ENCODE measurements around the gene EVI5. TPM values are rescaled to one million over a fixed set of nuclear protein-coding genes. Genes with fewer than 3 reads are reported as not detected.

Gene EVI5
- polyA plus RNA-seq, 2 of the 4 experiments (the other 2 are of a cell fraction) = 10.2 to 10.4 TPM

DNA sequence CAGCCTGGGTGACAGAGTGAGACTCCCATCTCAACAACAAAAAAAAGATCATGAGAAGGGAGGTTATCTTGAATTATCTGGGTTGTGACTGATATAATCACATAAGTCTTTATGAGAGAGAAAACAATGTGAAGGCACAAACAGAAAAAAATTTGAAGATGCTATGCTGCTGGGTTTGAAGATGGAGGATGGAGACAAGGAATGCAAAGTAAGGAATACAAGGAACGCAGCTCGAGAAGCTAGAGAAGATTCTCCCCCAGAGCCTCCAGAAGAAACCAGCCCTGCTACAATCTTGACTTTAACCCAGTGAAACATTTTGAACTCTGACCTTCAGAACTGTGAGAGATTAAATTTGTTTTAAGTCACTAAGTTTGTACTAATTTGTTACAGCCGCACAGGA, 15.1 kb downstream of the EVI5 start:
- peaks cover 6% of the 10 kb centered on the region; the same call in 1 of the 3 replicates for H3K9me3 ChIP-seq
- no peak for ATAC-seq
- H3K4me2 ChIP-seq = no peak overlapping the region
- H3K4me3 ChIP-seq = no peak overlapping the region
- no peaks in the 10 kb centered on the region for H3K4me1 ChIP-seq
- DNase-seq (ENCODE audit: low read depth in 1 of 2, low spot score in 1 of 2) = no peak
- POLR2A ChIA-PET = no interaction called here
- WGBS (ENCODE audit: missing lambda C conversion rate) = 95% methylated on average over 3 of the region's 3 CpGs
- FAIRE-seq = no peak
- TF ChIP-seq CHD4 (IDR thresholded peaks at IDR 0.05; ENCODE audit: borderline replicate concordance) = no peak
- TF ChIP-seq CEBPB (IDR thresholded peaks at IDR 0.05) = no peak
- TF ChIP-seq, protein P1, sequence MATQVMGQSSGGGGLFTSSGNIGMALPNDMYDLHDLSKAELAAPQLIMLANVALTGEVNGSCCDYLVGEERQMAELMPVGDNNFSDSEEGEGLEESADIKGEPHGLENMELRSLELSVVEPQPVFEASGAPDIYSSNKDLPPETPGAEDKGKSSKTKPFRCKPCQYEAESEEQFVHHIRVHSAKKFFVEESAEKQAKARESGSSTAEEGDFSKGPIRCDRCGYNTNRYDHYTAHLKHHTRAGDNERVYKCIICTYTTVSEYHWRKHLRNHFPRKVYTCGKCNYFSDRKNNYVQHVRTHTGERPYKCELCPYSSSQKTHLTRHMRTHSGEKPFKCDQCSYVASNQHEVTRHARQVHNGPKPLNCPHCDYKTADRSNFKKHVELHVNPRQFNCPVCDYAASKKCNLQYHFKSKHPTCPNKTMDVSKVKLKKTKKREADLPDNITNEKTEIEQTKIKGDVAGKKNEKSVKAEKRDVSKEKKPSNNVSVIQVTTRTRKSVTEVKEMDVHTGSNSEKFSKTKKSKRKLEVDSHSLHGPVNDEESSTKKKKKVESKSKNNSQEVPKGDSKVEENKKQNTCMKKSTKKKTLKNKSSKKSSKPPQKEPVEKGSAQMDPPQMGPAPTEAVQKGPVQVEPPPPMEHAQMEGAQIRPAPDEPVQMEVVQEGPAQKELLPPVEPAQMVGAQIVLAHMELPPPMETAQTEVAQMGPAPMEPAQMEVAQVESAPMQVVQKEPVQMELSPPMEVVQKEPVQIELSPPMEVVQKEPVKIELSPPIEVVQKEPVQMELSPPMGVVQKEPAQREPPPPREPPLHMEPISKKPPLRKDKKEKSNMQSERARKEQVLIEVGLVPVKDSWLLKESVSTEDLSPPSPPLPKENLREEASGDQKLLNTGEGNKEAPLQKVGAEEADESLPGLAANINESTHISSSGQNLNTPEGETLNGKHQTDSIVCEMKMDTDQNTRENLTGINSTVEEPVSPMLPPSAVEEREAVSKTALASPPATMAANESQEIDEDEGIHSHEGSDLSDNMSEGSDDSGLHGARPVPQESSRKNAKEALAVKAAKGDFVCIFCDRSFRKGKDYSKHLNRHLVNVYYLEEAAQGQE (IDR thresholded peaks at IDR 0.05) = no peak
- no peak for TF ChIP-seq MAFK (IDR thresholded peaks at IDR 0.05; ENCODE audit: partially characterized antibody)
- TF ChIP-seq CHD2 (IDR thresholded peaks at IDR 0.05; ENCODE audit: low read length, partially characterized antibody) = no peak
- TF ChIP-seq, protein P2, sequence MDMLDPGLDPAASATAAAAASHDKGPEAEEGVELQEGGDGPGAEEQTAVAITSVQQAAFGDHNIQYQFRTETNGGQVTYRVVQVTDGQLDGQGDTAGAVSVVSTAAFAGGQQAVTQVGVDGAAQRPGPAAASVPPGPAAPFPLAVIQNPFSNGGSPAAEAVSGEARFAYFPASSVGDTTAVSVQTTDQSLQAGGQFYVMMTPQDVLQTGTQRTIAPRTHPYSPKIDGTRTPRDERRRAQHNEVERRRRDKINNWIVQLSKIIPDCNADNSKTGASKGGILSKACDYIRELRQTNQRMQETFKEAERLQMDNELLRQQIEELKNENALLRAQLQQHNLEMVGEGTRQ (IDR thresholded peaks at IDR 0.05) = no peak
- no peak for TF ChIP-seq FOSL2 (IDR thresholded peaks at IDR 0.05)
- no peak for TF ChIP-seq FOSL2 (CRISPR knock-in tag; IDR thresholded peaks at IDR 0.05)
- no peak for TF ChIP-seq EHMT2 (IDR thresholded peaks at IDR 0.05; ENCODE audit: low read depth)
- TF ChIP-seq, protein P3, sequence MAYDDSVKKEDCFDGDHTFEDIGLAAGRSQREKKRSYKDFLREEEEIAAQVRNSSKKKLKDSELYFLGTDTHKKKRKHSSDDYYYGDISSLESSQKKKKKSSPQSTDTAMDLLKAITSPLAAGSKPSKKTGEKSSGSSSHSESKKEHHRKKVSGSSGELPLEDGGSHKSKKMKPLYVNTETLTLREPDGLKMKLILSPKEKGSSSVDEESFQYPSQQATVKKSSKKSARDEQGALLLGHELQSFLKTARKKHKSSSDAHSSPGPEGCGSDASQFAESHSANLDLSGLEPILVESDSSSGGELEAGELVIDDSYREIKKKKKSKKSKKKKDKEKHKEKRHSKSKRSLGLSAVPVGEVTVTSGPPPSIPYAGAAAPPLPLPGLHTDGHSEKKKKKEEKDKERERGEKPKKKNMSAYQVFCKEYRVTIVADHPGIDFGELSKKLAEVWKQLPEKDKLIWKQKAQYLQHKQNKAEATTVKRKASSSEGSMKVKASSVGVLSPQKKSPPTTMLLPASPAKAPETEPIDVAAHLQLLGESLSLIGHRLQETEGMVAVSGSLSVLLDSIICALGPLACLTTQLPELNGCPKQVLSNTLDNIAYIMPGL (CRISPR knock-in tag; IDR thresholded peaks at IDR 0.05; ENCODE audit: borderline replicate concordance) = no peak
- TF ChIP-seq RCOR1 (IDR thresholded peaks at IDR 0.05; ENCODE audit: low read depth, low read length) = no peak
- TF ChIP-seq CBX2 (IDR thresholded peaks at IDR 0.05; ENCODE audit: borderline replicate concordance, low read depth) = no peak
- TF ChIP-seq HEYL (CRISPR knock-in tag; IDR thresholded peaks at IDR 0.05) = no peak
- TF ChIP-seq, protein P4, sequence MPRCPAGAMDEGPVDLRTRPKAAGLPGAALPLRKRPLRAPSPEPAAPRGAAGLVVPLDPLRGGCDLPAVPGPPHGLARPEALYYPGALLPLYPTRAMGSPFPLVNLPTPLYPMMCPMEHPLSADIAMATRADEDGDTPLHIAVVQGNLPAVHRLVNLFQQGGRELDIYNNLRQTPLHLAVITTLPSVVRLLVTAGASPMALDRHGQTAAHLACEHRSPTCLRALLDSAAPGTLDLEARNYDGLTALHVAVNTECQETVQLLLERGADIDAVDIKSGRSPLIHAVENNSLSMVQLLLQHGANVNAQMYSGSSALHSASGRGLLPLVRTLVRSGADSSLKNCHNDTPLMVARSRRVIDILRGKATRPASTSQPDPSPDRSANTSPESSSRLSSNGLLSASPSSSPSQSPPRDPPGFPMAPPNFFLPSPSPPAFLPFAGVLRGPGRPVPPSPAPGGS (IDR thresholded peaks at IDR 0.05) = no peak
- no peak for TF ChIP-seq MAZ (IDR thresholded peaks at IDR 0.05; ENCODE audit: borderline replicate concordance, low read depth, low read length)
- TF ChIP-seq, protein P5, sequence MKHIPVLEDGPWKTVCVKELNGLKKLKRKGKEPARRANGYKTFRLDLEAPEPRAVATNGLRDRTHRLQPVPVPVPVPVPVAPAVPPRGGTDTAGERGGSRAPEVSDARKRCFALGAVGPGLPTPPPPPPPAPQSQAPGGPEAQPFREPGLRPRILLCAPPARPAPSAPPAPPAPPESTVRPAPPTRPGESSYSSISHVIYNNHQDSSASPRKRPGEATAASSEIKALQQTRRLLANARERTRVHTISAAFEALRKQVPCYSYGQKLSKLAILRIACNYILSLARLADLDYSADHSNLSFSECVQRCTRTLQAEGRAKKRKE (CRISPR knock-in tag; IDR thresholded peaks at IDR 0.05; ENCODE audit: low read depth) = no peak
- no peak for TF ChIP-seq FOSB (CRISPR knock-in tag; IDR thresholded peaks at IDR 0.05)
- TF ChIP-seq ZNF302 (CRISPR knock-in tag; IDR thresholded peaks at IDR 0.05) = no peak
- no peak for TF ChIP-seq NR3C1 (IDR thresholded peaks at IDR 0.05)
- no peak overlapping the region for H3K27ac ChIP-seq
- CTCF ChIA-PET = no interaction called here

DNA sequence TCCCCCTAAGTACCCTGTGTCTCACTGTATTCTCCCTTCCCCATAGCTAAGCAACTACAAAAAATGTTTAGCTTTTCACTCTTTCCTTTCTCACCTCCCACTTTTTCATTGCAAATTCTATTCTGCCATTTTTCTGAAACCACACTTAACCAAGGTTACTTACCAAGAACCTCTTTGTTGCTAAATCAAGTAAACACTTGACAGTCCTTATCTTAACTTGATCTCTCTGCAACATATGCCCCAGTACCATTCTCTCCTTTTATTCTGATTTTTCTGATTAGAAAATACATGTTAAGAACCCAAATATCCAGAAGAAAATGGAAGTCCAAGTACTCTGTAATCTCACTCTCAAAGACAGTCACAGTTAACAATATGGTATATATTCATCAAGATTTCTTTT, 16.0 kb downstream of the EVI5 start:
- Histone ChIP-seq H3K4me1 (no peaks in the 10 kb centered on the region), H3K4me3 (no peak overlapping the region)
- CTCF ChIA-PET = interaction anchor here (1.4 kb wide), 1 partner anchor 62 kb away, joined by 4 read pairs; the partner anchor contains the start of gene RPL5

More for the DNA sequence above, 16.0 kb downstream of the EVI5 start:
- ATAC-seq = no peak
- POLR2A ChIA-PET = no interaction called here
- no peak for TF ChIP-seq TP53 (CRISPR knock-in tag; IDR thresholded peaks at IDR 0.05)
- no peak for TF ChIP-seq EP300 (IDR thresholded peaks at IDR 0.05)
- TF ChIP-seq EHF (CRISPR knock-in tag; IDR thresholded peaks at IDR 0.05) = no peak
- no peak for TF ChIP-seq CEBPB (IDR thresholded peaks at IDR 0.05)
- TF ChIP-seq HDAC2 (IDR thresholded peaks at IDR 0.05) = no peak
- H3K27ac ChIP-seq = no peak overlapping the region
- DNase-seq (ENCODE audit: low read depth in 1 of 2, low spot score in 1 of 2) = no peak
- H3K9me3 ChIP-seq = peaks cover 6% of the 10 kb centered on the region; the same call in 1 of the 3 replicates
- H3K4me2 ChIP-seq = no peak overlapping the region
- FAIRE-seq = no peak
